ENCODE results near the gene ZNF23. TPM values are rescaled to one million over a fixed set of nuclear protein-coding genes. Genes with fewer than 3 reads are reported as not detected.

ZNF23 gene
- total and polyA plus RNA-seq, 10 of the 15 experiments (the other 5 are each of a cell fraction or from before 2014, with no cell fraction given): 3.6 to 11.5 (median 8.7) TPM

- no peak for TF ChIP-seq BRCA1 (IDR thresholded peaks at IDR 0.05; ENCODE audit: low read depth, low read length)
- TF ChIP-seq MYB (IDR thresholded peaks at IDR 0.05; ENCODE audit: borderline replicate concordance, low read depth, low read length): no peak
- TF ChIP-seq SUZ12 (IDR thresholded peaks at IDR 0.05; ENCODE audit: unreplicated experiment): no peak
- TF ChIP-seq TARDBP (IDR thresholded peaks at IDR 0.05; ENCODE audit: borderline replicate concordance): no peak
Measured at GRCh38 chr16:71431991-71432390, 30.1 kb downstream of the ZNF23 start (continued).

GRCh38 chr16:71431176-71431575 lies 30.9 kb downstream of the ZNF23 start:
- Histone ChIP-seq H3K4me2 (ENCODE audit: control insufficient read depth, insufficient read depth) (no peak overlapping the region), H3K4me1 (ENCODE audit: control insufficient read depth, insufficient read depth, low read length) (no peaks in the 10 kb centered on the region), H3K79me2 (ENCODE audit: control insufficient read depth, insufficient read depth, low read length) (no peaks in the 10 kb centered on the region), H3K9ac (ENCODE audit: control insufficient read depth, insufficient read depth, low read length) (no peak overlapping the region), H3K27me3 (replicated peaks in 1 of 2; ENCODE audit: control insufficient read depth in 2 of 2, insufficient read depth in 2 of 2, low read length in 1 of 2) (no peaks in the 10 kb centered on the region), H4K20me1 (ENCODE audit: control insufficient read depth, insufficient read depth) (peaks cover 3% of the 10 kb centered on the region; the same call in 1 of the 2 replicates), H3K36me3 (ENCODE audit: control insufficient read depth in 2 of 2, insufficient read depth in 2 of 2, low read length in 1 of 2) (no peaks in the 10 kb centered on the region), H3K9me3 (replicated peaks; ENCODE audit: control insufficient read depth, insufficient read depth, low read length) (no peaks in the 10 kb centered on the region), H3K4me3 (no peak overlapping the region), H2AFZ (ENCODE audit: control insufficient read depth, low read depth, low read length) (no peak overlapping the region), H3K27ac (ENCODE audit: control insufficient read depth, insufficient read depth) (no peak overlapping the region)
- 51% methylated on average over 14 of the region's 14 CpGs for WGBS (ENCODE audit: insufficient coverage, insufficient replicate concordance, low lambda C conversion rate, missing lambda C conversion rate)
- ChIA-PET RAD21 (ENCODE audit: unreplicated experiment) (no interaction called here), POLR2A (no interaction called here), SMC1A (ENCODE audit: uncharacterized antibody, unreplicated experiment) (no interaction called here), CTCF (no interaction called here)
- TF ChIP-seq IRF4 (IDR thresholded peaks at IDR 0.05; ENCODE audit: low read depth, low read length): no peak
- TF ChIP-seq BACH1 (IDR thresholded peaks at IDR 0.05; ENCODE audit: borderline replicate concordance): no peak
- TF ChIP-seq FOXM1 (IDR thresholded peaks at IDR 0.05; ENCODE audit: low read depth, low read length): no peak
- no peak for TF ChIP-seq SPI1 (IDR thresholded peaks at IDR 0.05; ENCODE audit: borderline replicate concordance, insufficient read depth, low read depth, low read length)
- TF ChIP-seq ELK1 (IDR thresholded peaks at IDR 0.05; ENCODE audit: low read depth, low read length): no peak
- TF ChIP-seq USF1 (IDR thresholded peaks at IDR 0.05; ENCODE audit: borderline replicate concordance, extremely low read length, insufficient read depth, low read depth, low read length): no peak
- TF ChIP-seq NR2C2 (IDR thresholded peaks at IDR 0.05; ENCODE audit: borderline replicate concordance, control insufficient read depth, insufficient read length, low read depth): no peak
- no peak for TF ChIP-seq NRF1 (conservative IDR thresholded peaks at IDR 0.05; ENCODE audit: low read depth, low read length)
- no peak for TF ChIP-seq RAD21 (IDR thresholded peaks at IDR 0.05; ENCODE audit: insufficient read depth, low read depth, low read length)
- no peak for TF ChIP-seq NFIC (IDR thresholded peaks at IDR 0.05; ENCODE audit: low read depth, low read length)
- TF ChIP-seq FOXK2 (IDR thresholded peaks at IDR 0.05): no peak
- no peak for TF ChIP-seq BRCA1 (IDR thresholded peaks at IDR 0.05; ENCODE audit: low read depth, low read length)
- TF ChIP-seq CREM (IDR thresholded peaks at IDR 0.05; ENCODE audit: low read depth): no peak
- DNase-seq (ENCODE audit: low read depth, low spot score): no peak
- no peak for ATAC-seq
- no peak for FAIRE-seq
- in situ Hi-C loops (cut with MboI): no loop called here
- intact Hi-C loops (cut with micrococcal nuclease; ENCODE audit: unreplicated experiment): no loop called here
- BruUV-seq (replicated peaks): no TSS peak

Measured in GM12878 (cell line).